H1 (cell line): ENCODE data around the gene DDX1. TPM values are rescaled to one million over a fixed set of nuclear protein-coding genes. Genes with fewer than 3 reads are reported as not detected.

ENCODE experiments used
- CTCF ChIA-PET: fragments of 300-600 bp; sonication (Branson Sonifier 250); formaldehyde crosslinking; loops from one replicate; lab custom pipeline; 2021; ENCODE audit not compliant: partially characterized antibody; lab: Charles Lee
- POLR2A ChIA-PET: fragments of 300-600 bp; sonication (Branson Sonifier 250); formaldehyde crosslinking; loops from one replicate; lab custom pipeline; 2021; ENCODE audit warnings: inconsistent platforms; ENCODE audit not compliant: partially characterized antibody; lab: Charles Lee
- DNase-seq, 2 experiments: peaks; one replicate each; pipeline versions ENCODE4 v3.0.0 to v3.0.0-alpha.2; 2010 to 2022; ENCODE audit warnings: low spot score in 2 of 2, low read depth in 1 of 2, mixed read lengths in 1 of 2
- FAIRE-seq: peaks from 2 replicates; lab custom pipeline; 2011; peaks lifted over from hg19 to GRCh38; lab: Jason Lieb, UNC
- H2AFZ ChIP-seq: 2 replicates; pipeline ENCODE4 v1.8.1; 2012; ENCODE audit warnings: low read length, inconsistent platforms
- H2AK5ac ChIP-seq: 2 replicates; pipeline ENCODE4 v1.6.1; 2013; ENCODE audit warnings: low read depth, low read length
- H2BK120ac ChIP-seq: replicated peaks from 2 replicates; pipeline ENCODE3; 2013; ENCODE audit warnings: low read depth, low read length, inconsistent platforms
- H2BK12ac ChIP-seq: 2 replicates; pipeline ENCODE4 v1.6.1; 2013; ENCODE audit warnings: low read depth, low read length
- H2BK15ac ChIP-seq: 2 replicates; pipeline ENCODE4 v1.6.1; 2013; ENCODE audit warnings: low read length
- H2BK20ac ChIP-seq: 2 replicates; pipeline ENCODE4 v1.6.1; 2013; ENCODE audit warnings: low read length
- H2BK5ac ChIP-seq: 2 replicates; pipeline ENCODE4 v1.6.1; 2013; ENCODE audit warnings: low read depth, low read length
- H3K14ac ChIP-seq: 2 replicates; pipeline ENCODE4 v1.6.1; 2013; ENCODE audit warnings: inconsistent platforms; ENCODE audit not compliant: insufficient read length
- H3K18ac ChIP-seq: 2 replicates; pipeline ENCODE4 v1.6.1; 2013; ENCODE audit warnings: low read length; ENCODE audit errors: extremely low read depth
- H3K23ac ChIP-seq: 2 replicates; pipeline ENCODE4 v1.6.1; 2013; ENCODE audit warnings: inconsistent platforms; ENCODE audit not compliant: insufficient read length
- H3K23me2 ChIP-seq: 2 replicates; pipeline ENCODE4 v1.6.1; 2013; ENCODE audit warnings: low read depth, low read length
- H3K27ac ChIP-seq: 2 replicates; pipeline ENCODE4 v1.6.1; 2011; ENCODE audit warnings: low read depth, low read length, inconsistent platforms
- H3K27me3 ChIP-seq, 4 experiments: replicated peaks in 1 of 4; 1 replicate in 1 of 4; 2 replicates in 3 of 4; pipeline versions ENCODE4 v1.6.1 to v1.8.1; 2011 to 2013; ENCODE audit warnings: low read length in 3 of 4, mild to moderate bottlenecking in 3 of 4, inconsistent platforms in 2 of 4, mixed read lengths in 2 of 4, moderate library complexity in 1 of 4; ENCODE audit not compliant: control insufficient read depth in 3 of 4, insufficient read depth in 3 of 4; ENCODE audit errors: extremely low read depth in 1 of 4
- H3K36me3 ChIP-seq, 4 experiments: 2 replicates each; pipeline versions ENCODE4 v1.6.1 to v1.8.1; 2011 to 2013; ENCODE audit warnings: mild to moderate bottlenecking in 4 of 4, low read length in 3 of 4, moderate library complexity in 2 of 4, control low read depth in 1 of 4, inconsistent platforms in 1 of 4; ENCODE audit not compliant: insufficient read depth in 4 of 4, control insufficient read depth in 2 of 4
- H3K4ac ChIP-seq: replicated peaks from 2 replicates; pipeline ENCODE3; 2013; ENCODE audit warnings: low read length, low read depth, mixed read lengths, inconsistent platforms; ENCODE audit not compliant: insufficient read length
- H3K4me1 ChIP-seq, 4 experiments: replicated peaks in 1 of 4; 1 replicate in 1 of 4; 2 replicates in 3 of 4; pipeline versions ENCODE4 v1.6.1 to v1.8.1; 2011 to 2013; ENCODE audit warnings: low read length in 3 of 4, inconsistent platforms in 2 of 4, mixed read lengths in 1 of 4; ENCODE audit not compliant: insufficient read depth in 4 of 4, control insufficient read depth in 3 of 4
- H3K4me2 ChIP-seq, 2 experiments: 2 replicates each; pipeline versions ENCODE4 v1.6.1 to v1.8.1; 2011 to 2013; ENCODE audit warnings: low read depth in 2 of 2, low read length in 2 of 2, control low read depth in 1 of 2, inconsistent platforms in 1 of 2, mild to moderate bottlenecking in 1 of 2; ENCODE audit not compliant: insufficient read depth in 1 of 2
- H3K4me3 ChIP-seq, 4 experiments: fragments of 200-600, 300-600 bp in 1 of 4; sonication (generic), shearing (Covaris generic), sonication (Bioruptor Twin) in 1 of 4; 2 replicates each; pipeline versions ENCODE4 v1.5.1 to v1.8.1; 2011 to 2016; ENCODE audit warnings: low read length in 4 of 4, low read depth in 3 of 4, control low read depth in 2 of 4, inconsistent platforms in 2 of 4, mild to moderate bottlenecking in 2 of 4, mixed read lengths in 1 of 4, moderate library complexity in 1 of 4; ENCODE audit not compliant: insufficient read depth in 2 of 4; ENCODE audit errors: extremely low read depth in 1 of 4
- H3K56ac ChIP-seq: replicated peaks from 2 replicates; pipeline ENCODE3; 2013; ENCODE audit warnings: low read depth, mild to moderate bottlenecking, mixed read lengths, low read length, inconsistent platforms; ENCODE audit not compliant: insufficient read length
- H3K79me1 ChIP-seq: 2 replicates; pipeline ENCODE4 v1.6.1; 2013; ENCODE audit warnings: low read depth, low read length, control low read depth
- H3K79me2 ChIP-seq, 2 experiments: 2 replicates each; pipeline versions ENCODE4 v1.6.1 to v1.8.1; 2012 to 2013; ENCODE audit warnings: low read length in 2 of 2, mild to moderate bottlenecking in 2 of 2, inconsistent platforms in 1 of 2; ENCODE audit not compliant: insufficient read depth in 2 of 2, control insufficient read depth in 1 of 2
- H3K9ac ChIP-seq, 4 experiments: replicated peaks in 1 of 4; 1 replicate in 1 of 4; 2 replicates in 3 of 4; pipeline versions ENCODE4 v1.6.1 to v1.8.1; 2011 to 2013; ENCODE audit warnings: low read depth in 3 of 4, low read length in 3 of 4, control low read depth in 2 of 4, mild to moderate bottlenecking in 2 of 4, moderate library complexity in 2 of 4, inconsistent platforms in 1 of 4; ENCODE audit errors: extremely low read depth in 1 of 4
- H3K9me3 ChIP-seq, 2 experiments: 2 replicates each; pipeline versions ENCODE4 v1.6.1 to v1.8.1; 2012 to 2013; ENCODE audit warnings: mild to moderate bottlenecking in 2 of 2, moderate library complexity in 2 of 2, control low read depth in 1 of 2, inconsistent platforms in 1 of 2, low read depth in 1 of 2, low read length in 1 of 2, mixed read lengths in 1 of 2; ENCODE audit not compliant: insufficient read depth in 2 of 2
- H4K20me1 ChIP-seq, 2 experiments: replicated peaks in 1 of 2; 2 replicates each; pipeline versions ENCODE3 to v1.8.1; 2011 to 2013; ENCODE audit warnings: inconsistent platforms in 2 of 2, low read length in 2 of 2, mild to moderate bottlenecking in 1 of 2; ENCODE audit not compliant: insufficient read depth in 2 of 2, control insufficient read depth in 1 of 2
- H4K5ac ChIP-seq: 2 replicates; pipeline ENCODE4 v1.6.1; 2013; ENCODE audit warnings: low read length, low read depth, mixed read lengths, inconsistent platforms; ENCODE audit not compliant: insufficient read length
- H4K8ac ChIP-seq: 2 replicates; pipeline ENCODE4 v1.8.0; 2013; ENCODE audit warnings: mild to moderate bottlenecking, moderate library complexity, low read length, inconsistent platforms; ENCODE audit not compliant: insufficient read depth; ENCODE audit errors: extremely low read depth
- H4K91ac ChIP-seq: replicated peaks from 2 replicates; pipeline ENCODE3; 2013; ENCODE audit warnings: low read length, mixed read lengths, inconsistent platforms; ENCODE audit not compliant: insufficient read length
- ASH2L ChIP-seq: fragments of 200-600, 300-600 bp; sonication (generic); IDR thresholded peaks from one replicate; pipeline ENCODE4 v1.7.1; 2017; ENCODE audit warnings: low read length
- FOSL1 ChIP-seq: IDR thresholded peaks from 2 replicates; pipeline ENCODE4 v1.6.1; 2011; ENCODE audit warnings: mild to moderate bottlenecking, low read depth, low read length, moderate library complexity; ENCODE audit not compliant: insufficient read depth
- RNF2 ChIP-seq: fragments of 200-900, 300-1000 bp; sonication (generic); IDR thresholded peaks from 2 replicates; pipeline ENCODE4 v1.7.1; 2016; ENCODE audit warnings: borderline replicate concordance, low read depth, mild to moderate bottlenecking, antibody characterized with exemption, low read length; ENCODE audit not compliant: poor library complexity, severe bottlenecking; ENCODE audit errors: missing control alignments
- SP4 ChIP-seq: IDR thresholded peaks from 2 replicates; pipeline ENCODE4 v1.6.1; 2012; ENCODE audit warnings: low read length, inconsistent platforms
- USF2 ChIP-seq: IDR thresholded peaks from 2 replicates; pipeline ENCODE4 v1.6.1; 2011; ENCODE audit warnings: low read length, improper control_type of control experiment
- WGBS, 2 experiments: shearing (Covaris generic) in 1 of 2; methylation state at CpG; one replicate each; pipeline versions ENCODE4 v1.1.6 to v1.1.7; 2013 to 2015; ENCODE audit warnings: low lambda C conversion rate in 2 of 2, mixed read lengths in 2 of 2, inconsistent platforms in 1 of 2, low coverage in 1 of 2, missing lambda C conversion rate in 1 of 2; ENCODE audit not compliant: insufficient replicate concordance in 2 of 2, insufficient coverage in 1 of 2, insufficient read length in 1 of 2; ENCODE audit errors: extremely low coverage in 1 of 2, missing lambda C conversion rate in 1 of 2; 5-methylcytosine and 5-hydroxymethylcytosine counted together
- polyA plus RNA-seq, 7 experiments: library from polyadenylated mRNA; depleted of rRNA in 3 of 7; stranded (reverse) in 5 of 7; unstranded in 2 of 7; fragments of >200 nt in 5 of 7; fragments of 200-250 nt in 2 of 7; gene quantifications; 1 replicate in 5 of 7; 2 replicates in 1 of 7; 4 replicates in 1 of 7; pipeline versions ENCODE4 v1.2.1 to v1.2.3, GENCODE V29; 2011 to 2013; ENCODE audit warnings: missing spikeins in 2 of 7, mixed read lengths in 2 of 7
- total RNA-seq: library from RNA; stranded (reverse); fragmentation: NEBNext Ultra II Directional; extraction: Animal tissue kit (Norgen Biotek cat#: 25700); gene quantifications from 2 replicates; pipeline ENCODE4 v1.2.1, GENCODE V29; 2021

Gene DDX1
- total and polyA plus RNA-seq, 2 of the 8 experiments (the other 6 are each of a cell fraction or from before 2014, with no cell fraction given): 51.1 to 161 TPM

GRCh38 chr2:15603948-15604347, 12.3 kb downstream of the DDX1 start:
- Histone ChIP-seq H3K23me2 (no peaks in the 10 kb centered on the region), H3K36me3 (peaks cover 28 to 99% (median 84%) of the 10 kb centered on the region in 4 experiments), H3K56ac (no peak overlapping the region), H3K27ac (no peak overlapping the region), H2AK5ac (no peak overlapping the region), H3K23ac (no peak overlapping the region), H3K4me2 (no peak overlapping the region), H3K9me3 (no peaks in the 10 kb centered on the region), H3K9ac (no peak overlapping the region), H3K4me1 (no peaks in the 10 kb centered on the region), H2BK15ac (no peak overlapping the region), H3K4me3 (no peak overlapping the region), H4K20me1 (peaks cover 0 to 4% of the 10 kb centered on the region in 2 experiments), H3K79me1 (no peaks in the 10 kb centered on the region), H4K5ac (no peak overlapping the region), H4K91ac (no peak overlapping the region), H2BK20ac (no peak overlapping the region), H3K27me3 (no peaks in the 10 kb centered on the region), H3K4ac (no peak overlapping the region), H3K14ac (no peak overlapping the region), H3K18ac (no peak overlapping the region), H3K79me2 (no peaks in the 10 kb centered on the region), H2BK12ac (no peak overlapping the region), H4K8ac (no peak overlapping the region), H2AFZ (no peak overlapping the region), H2BK120ac (no peak overlapping the region), H2BK5ac (no peak overlapping the region)
- no peak for DNase-seq
- TF ChIP-seq RNF2: no peak
- no peak for TF ChIP-seq SP4
- TF ChIP-seq FOSL1: no peak
- no peak for TF ChIP-seq USF2
- no peak for TF ChIP-seq ASH2L
- ChIA-PET POLR2A (interaction anchor here (0.6 kb wide), 1 partner anchor 18 kb away, joined by 3 read pairs; no protein-coding TSS in a partner anchor), CTCF (no interaction called here)
- no peak for FAIRE-seq
- 90% methylated on average over 2 of the region's 2 CpGs; no CpG with 5 or more reads in 1 of the 2 experiments for WGBS, 2 experiments
